Stromal cell of bone marrow (primary cell): ENCODE measurements around the gene P3H2.
"Not testable (repeated sequence)": the region's sequence is repeated elsewhere in the genome, so short reads cannot be mapped to it uniquely, and the experiment has no call there.

ENCODE experiments used
- DNase-seq: peaks from one replicate; pipeline ENCODE4 v3.0.0-alpha.2; 2012; ENCODE audit warnings: low read depth

Gene P3H2

DNA sequence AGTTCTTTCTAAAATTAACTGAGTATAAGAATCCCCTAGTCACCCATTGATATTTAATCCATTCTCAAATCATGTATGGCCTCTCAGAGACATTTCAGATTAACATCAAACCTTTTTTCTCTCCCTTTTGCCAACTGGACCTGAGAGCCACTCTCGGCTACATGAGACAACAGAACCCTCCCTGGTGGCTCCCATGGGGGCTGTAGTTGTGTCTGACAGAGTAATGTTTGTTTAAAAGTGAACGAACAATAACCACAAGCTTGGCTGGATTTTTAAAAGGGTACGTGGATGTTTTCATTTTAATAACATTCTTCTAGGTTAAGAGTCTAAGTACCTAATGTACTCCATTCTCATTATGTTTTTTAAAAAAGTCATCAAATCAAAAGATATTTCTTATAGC is 37.1 kb downstream of the P3H2 start:
- DNase-seq: no peak

DNA sequence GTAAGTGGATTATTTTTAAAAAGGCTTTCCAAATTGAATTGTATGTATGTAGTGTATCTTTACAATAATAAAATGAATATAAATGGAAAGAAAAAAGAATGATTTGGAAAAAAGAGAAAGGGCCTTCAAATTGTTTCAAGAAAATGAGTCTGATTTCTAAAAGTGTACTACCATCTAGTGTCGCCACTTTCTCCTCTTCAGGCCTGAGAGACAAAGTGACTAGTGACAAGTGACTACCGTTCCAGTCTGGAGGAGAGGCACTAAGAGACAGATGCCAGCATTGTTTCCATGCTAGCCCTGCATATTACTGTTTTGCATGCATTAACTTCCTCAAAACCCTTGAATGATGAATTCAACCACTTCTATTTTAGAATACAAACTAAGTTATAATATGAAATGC is 39.3 kb downstream of the P3H2 start:
- no peak for DNase-seq

DNA sequence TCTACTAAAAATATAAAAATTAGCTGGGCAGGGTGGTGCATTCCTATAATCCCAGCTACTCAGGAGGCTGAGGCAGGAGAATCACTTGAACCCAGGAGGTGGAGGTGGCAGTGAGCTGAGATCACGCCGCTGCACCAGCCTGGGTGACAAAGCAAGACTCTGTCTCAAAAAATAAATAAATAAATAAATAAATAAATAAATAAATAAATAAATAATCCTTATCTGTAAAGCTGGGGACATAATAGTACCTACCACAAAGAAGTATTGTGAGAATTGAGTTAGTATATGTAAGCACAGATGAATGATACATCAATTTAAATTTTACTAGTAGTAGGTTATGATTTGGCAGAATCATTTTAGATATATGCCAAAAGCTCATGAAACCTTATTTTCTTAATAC is 41.5 kb downstream of the P3H2 start:
- DNase-seq: not testable (repeated sequence)

DNA sequence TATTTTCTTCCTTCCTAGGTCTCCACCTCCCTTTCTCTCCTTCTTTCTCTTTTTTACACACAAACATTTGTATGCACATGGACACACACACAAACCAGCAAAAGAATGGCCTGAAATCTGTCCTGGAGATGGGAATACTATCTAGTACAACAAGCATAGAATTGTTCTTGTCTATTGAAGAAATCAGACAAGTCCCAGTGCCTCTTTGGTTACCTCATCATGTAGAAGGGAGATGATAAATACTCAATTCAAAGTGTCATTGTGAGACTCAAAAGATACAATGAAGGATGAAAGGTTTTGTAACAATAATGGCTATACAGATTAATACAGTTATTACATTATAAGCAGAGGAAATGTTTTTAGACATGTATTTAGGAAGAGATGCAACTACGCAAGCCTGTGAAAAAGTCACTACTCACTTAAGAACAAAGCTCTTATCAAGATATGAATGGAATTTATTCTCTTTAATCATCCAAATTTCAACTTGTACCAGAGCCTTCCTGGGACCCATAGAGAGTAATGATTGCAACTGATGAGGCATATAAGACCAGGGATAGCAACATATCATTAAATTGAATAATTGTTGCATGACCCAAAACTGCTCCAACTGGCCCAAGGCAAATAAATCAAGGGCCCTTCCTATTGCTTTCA is 43.2 kb downstream of the P3H2 start:
- DNase-seq: no peak

DNA sequence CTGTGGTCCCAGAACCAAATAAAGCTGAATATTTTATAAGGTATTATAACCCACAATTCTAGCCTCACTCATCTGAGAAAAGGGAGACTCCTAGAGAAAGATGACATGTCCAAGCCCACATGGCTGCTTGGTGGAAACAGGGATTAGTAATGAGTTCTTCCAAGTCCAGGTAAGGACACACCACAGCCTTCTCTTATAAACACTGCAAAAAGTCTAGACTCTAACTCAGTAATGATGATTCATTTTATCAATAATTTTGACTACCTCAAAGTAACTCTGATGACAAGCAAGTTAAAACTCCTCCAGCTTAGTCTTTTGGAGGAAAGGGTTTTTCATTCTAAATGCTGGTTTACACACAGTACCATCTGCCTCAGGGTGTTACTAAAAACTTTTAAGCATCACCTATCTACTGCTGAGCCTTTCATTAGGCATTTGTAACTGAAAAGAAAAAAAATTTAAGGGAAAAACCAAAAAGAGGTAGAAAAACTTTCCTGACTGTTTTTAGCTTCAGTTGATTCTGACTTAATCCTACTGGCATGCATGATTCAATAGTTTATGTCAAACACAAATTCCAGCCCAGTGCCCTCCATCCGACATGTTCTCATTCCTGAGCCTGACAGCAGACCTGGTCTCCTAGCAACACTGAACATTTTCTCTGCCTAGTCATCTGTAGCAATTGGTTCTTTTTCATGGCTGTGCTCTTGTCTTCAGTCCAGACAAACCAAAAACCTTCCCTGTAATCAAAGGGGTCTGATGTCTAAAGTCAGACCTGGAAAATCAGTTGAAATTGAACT is 43.9 kb downstream of the P3H2 start:
- peak; percentile 96 for DNase-seq

DNA sequence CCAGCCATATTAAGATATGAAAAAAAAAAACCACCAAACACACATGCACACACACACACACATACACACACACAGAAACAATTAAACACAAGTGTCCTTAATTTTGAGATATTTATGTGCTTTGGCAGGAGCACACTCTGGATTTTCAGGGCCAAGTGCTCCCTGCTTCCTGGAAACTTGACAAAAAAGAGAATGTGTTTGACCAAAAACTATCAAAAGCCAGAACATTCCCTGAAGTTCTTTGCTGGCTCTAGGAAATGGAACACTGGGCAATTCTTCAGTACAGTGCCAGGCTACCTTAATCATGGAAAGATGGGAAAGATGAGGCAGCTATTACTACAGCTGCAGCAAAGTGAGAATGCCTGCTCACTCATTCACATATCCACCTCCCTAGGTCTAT is 44.6 kb downstream of the P3H2 start:
- DNase-seq: no peak

DNA sequence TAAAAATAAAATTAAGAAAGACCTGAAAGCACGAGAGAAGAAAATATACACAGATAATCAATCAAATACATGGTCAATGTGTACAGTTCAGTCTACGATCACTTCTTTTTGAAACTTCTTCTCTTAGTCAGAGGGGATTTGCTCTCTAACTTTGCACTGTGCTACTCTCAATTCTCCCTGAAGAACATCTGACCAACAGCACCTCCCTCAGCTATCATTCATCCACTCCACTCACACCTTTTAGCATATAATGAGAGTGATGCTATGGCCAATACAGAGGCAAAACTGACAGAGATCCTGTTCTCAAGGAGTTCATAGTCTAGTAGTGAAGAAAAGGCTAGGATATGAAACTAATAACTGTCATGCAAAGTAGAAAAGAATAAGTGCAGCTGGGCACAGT is 45.9 kb downstream of the P3H2 start:
- no peak for DNase-seq

GRCh38 chr3:190073264-190074008 is 47.3 kb downstream of the P3H2 start:
- no peak for DNase-seq

DNA sequence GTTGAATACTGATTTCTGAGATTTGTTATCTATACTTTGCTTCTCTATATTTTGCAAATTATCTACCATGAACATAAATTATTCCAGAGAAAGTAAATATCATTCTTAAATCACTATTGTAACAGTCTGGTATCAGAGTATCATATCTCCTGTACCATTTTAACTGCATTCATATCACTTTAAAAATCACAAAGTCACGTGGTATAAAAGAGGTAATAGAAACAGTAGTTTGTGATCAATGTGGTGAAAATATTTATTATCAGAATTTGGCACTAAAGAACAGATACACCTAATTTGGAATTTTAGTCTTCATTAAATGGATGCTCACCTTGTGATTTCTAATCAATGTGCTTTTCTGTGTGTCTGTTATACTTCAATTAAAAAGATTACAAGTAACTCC is 47.8 kb downstream of the P3H2 start:
- DNase-seq: no peak

GRCh38 chr3:190071921-190072320 is 48.8 kb downstream of the P3H2 start:
- DNase-seq: not testable (repeated sequence)

DNA sequence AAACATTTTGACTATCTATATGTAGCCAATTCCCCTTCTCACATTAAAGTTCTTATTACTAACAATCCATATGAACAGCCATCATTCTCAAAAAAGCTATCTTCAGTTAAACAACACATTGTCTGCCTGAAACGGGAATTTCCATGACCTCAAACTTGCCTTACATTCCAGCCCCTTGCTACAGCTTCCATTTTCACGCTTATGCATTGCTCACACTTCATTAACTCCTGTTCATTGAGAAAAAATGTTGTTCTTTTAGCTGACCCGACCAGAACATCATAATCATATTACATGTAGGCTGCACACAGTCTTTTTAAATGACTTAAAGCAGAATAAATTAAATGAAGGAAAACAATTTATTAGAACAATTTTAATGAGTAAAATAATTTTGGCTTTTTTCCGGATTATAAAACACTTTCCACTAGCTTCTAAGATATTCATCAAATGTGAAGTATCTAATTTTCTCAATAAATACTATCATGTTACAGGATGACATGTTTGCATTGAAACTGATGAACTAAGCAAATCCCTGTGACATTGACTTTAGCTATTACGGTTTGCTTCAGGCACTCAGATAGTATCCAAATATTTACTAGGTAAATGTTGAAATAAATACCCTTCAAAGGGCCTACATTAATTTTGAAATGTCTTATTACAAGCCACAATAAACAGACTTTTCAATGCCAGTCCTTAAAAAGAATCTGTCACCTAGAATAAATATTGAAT is 49.9 kb downstream of the P3H2 start:
- no peak for DNase-seq

DNA sequence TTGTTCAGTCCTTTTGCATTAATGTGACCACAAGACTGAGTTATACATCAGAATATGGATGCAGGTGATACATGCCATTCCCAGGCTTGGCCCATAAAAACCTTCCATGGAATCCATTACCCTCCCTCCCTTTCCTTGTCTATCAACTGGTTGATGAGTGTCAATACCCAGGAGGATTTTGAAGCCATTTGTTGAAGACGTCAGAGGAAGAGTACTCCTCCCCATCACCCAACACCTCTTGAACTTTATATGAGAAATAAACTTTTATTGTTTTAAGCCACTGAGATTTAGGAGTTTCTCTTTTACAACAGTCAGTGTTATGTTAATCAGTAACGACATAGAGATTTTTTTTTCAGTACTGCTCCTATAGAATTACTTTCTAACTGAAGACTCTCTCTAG is 55.5 kb downstream of the P3H2 start:
- no peak for DNase-seq

DNA sequence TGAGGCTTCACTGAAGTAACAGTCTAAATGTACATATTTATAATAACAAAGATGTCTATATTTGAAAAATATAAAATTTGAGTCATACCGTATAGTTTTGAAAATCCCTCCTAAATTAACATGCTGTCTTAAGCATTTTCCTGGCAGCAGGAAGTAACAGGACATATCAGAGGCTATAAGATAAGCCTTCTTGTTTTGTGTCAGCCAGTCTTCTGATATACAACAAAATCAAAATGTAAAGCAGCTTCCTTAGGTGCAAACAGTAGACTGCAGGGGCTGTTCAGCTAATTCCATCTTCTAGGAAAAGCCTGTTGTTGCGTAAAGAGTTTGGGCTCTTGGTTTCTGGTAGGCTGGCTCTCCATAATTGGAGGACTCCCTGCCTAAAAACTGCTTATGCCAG is 56.0 kb downstream of the P3H2 start:
- DNase-seq: no peak

DNA sequence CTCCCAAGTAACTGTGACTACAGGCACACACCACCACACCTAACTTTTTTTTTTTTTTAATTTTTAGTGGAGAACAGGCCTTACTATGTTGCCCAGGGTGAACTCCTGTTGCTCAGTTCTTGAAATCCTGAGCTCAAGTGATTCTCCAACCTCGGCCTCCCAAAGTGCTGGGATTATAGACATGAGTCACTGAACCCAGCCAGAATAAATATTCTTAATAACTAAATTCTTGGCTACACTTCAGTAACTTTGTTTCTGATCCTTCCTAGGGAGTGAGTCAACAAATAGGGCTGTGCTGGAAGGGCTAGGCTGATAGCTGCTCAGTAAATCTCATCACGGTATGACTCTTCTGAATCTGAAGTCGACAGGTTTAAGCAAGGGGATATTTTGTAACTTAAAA is 56.6 kb downstream of the P3H2 start:
- peak; percentile 88 for DNase-seq

DNA sequence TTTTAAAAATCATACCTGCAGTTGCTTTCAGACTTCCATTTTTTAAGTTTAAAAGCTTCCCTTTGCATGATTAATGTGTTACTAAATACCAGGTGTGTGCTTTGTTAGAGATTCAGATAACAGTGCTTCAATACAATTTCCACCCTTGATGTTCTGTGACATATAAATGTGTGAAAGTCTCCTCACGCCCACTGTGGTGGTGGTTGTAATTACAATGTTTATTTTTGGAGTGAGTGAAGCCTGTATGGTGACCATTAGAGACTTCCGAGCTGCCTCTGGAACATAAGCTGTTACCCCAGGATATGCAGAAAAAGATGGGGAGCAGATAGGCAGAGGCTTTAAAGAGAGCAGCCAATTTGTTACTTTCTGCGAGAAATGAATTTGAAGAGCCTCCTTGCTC is 57.2 kb downstream of the P3H2 start:
- no peak for DNase-seq

DNA sequence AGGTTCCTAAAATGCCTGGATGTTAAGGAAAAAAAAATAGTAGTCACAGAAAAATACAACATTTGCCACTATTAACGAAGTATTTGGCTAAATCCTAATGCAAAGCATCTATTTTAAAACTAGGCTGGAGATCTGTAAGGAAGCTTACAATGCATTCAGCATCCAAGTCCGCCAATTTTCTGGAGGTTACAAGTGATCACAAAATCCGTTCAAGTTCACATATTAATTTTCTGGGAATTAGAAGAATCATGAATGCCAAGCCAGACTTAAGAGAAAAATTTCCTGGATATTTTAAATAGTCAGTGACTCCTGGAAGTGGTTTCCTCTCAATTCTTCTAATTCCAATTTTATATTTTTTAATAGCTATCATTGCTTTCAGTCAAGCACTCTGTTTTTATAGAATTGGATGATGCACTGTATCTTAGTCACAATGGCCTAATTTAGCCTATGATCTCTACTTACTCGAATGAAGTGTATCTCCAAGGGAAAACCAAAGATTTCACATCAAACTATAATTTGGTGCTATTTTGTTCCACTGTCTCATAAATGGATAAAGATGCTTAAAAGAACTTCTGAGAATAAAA is 60.4 kb downstream of the P3H2 start:
- DNase-seq: no peak

GRCh38 chr3:190059242-190059590 is 61.5 kb downstream of the P3H2 start:
- DNase-seq: peak; percentile 50

GRCh38 chr3:190058521-190059241 is 62.0 kb downstream of the P3H2 start:
- no peak for DNase-seq

DNA sequence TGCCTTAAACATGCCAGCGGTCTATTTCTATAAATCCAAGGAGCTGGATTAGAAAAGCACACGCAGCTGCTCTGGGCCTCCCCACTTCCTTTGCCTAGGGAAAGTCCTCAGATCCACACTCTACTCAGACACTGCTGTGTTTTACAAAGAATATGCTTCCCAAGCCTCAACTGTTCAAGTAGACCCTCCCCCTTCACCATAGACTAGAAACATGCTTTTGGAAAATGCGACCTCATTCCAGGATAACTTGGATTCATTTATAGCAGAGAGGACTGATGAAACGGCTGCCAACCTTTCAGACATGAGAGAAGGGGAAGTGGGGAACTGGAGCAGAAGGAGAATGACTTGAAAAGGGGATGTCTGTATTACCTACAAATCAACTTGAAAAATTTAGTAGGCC is 64.0 kb downstream of the P3H2 start:
- no peak for DNase-seq

GRCh38 chr3:190055773-190056172 is 64.9 kb downstream of the P3H2 start:
- DNase-seq: no peak

GRCh38 chr3:190053919-190054672 is 66.6 kb downstream of the P3H2 start:
- DNase-seq: peak; percentile 64
